ENCODE measurements around the gene FOXRED2. TPM values are rescaled to one million over a fixed set of nuclear protein-coding genes. Genes with fewer than 3 reads are reported as not detected.
"Not testable (repeated sequence)": the region's sequence is repeated elsewhere in the genome, so short reads cannot be mapped to it uniquely, and the experiment has no call there.

The FOXRED2 gene
- total RNA-seq, 1 donor from 2014 or later: 4.0 TPM

DNA sequence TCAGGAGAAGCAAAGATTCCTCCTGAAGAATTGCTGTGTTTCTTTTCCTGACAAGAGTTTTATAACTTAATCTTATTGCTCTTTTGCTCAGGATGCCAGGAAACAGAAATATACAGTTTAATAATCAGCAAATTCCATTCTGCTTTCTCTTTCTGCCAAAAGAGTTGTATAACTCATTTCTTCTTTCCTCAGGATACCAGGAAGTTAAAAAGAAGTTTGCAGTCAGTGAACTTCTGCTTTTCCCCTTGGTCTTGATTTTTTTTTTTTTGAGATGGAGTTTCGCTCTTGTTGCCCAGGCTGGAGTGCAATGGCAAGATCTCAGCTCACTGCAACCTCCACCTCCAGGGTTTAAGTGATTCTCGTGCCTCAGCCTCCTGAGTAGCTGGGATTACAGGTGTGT, 13.1 kb upstream of the FOXRED2 start:
- not testable (repeated sequence) for DNase-seq (ENCODE audit: low read depth in 2 of 2)

DNA sequence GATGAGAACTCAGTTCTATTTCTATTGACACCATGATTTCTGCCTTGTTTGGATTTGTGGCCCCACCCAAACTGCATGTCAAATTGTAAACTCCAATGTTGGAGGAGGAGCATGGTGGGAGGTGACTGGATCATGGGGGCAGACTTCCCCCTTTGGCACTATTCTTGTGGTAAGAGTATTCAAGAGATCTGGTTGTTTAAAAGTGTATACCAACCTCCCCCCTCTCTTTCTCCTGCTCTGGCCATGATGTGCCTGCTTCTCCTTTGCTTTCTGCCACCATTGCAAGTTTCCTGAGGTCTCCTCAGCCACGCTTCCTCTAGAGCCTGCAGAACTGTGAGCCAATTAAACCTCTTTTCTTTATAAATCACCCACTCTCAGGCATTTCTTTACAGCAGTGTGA, 7.9 kb upstream of the FOXRED2 start:
- DNase-seq (ENCODE audit: low read depth in 2 of 2): no peak

DNA sequence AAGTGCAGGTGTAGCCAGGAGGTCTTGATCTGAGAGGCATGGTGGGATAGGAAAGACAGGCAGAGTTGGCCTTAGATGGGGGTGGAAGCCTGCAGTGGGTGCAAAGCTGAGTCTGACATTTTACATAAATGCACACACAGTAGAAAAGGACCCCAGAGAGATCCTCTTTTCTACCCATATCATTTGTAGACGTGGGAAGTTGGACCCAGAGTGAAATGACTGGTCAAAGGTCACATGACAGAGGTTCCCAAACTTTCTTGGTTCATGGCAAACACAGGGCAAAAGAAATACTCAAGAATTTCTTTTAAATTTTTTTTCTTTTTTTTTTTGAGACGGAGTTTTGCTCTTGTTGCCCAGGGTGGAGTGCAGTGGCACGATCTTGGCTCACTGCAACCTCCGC, 6.2 kb upstream of the FOXRED2 start:
- no peak for DNase-seq (ENCODE audit: low read depth in 2 of 2)

DNA sequence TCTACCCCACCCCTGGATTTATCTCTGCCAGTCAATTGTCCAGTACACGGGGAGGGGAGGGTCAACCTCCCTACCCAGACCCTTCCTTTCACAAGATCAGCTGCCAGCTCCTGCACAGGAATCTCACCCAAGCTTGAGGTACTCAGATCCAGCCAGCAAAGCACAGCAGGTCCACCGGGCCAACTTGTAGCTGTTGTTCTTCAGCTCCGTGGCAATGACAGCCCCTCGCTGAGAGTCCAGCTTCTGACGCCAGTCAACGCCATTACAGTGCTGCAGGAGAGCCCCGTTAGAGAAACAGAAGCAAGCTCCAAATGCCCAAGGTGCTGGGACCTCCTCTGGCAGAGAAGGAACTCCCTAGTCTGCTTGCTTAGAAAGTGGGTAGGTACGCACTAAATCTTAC, 5.5 kb upstream of the FOXRED2 start:
- DNase-seq (ENCODE audit: low read depth in 2 of 2): no peak

DNA sequence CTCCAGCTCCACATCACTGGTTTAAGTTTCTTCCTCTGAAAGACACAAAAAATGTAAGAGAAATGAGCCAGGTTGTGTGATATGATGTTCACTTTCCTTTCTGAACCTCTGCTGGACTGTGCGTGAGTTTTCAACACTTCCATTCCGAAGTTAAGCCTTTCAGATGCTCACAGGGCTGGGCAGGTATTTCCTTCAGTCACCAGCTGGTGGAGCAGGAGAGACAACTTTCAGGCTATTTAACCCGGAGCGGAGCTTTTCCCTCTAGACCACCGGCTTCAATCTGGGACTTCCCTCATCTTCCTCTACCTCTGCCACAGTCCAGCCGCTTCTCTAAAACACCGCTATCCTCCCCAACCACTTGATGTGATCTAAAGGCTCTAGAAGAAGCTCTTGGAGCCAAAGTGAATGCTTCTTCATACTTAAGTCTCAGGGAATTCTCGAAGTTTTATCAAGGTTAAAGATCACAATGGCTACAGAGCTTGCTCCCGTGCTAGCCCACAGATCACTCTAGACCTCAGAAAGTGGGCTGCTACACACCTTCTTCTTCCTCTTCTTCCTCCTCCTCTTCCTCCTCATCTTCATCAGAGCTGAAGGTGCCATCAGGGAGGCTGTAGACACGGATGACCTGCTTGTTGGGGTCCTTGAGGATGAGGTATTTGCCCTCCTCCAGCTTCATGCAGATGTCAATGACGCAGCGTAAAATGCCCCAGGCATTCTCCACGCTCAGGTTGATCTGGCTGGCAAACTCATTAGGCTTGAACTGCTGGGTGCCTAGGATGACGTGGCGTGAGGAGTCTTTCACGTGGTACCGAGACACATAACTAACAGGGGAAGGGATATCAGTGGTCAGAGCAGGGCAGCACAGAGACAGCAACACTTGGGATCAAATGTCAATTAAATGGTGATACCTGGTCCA, 4.4 kb upstream of the FOXRED2 start:
- peak; percentile 42 to 57 for DNase-seq (ENCODE audit: low read depth in 2 of 2)

DNA sequence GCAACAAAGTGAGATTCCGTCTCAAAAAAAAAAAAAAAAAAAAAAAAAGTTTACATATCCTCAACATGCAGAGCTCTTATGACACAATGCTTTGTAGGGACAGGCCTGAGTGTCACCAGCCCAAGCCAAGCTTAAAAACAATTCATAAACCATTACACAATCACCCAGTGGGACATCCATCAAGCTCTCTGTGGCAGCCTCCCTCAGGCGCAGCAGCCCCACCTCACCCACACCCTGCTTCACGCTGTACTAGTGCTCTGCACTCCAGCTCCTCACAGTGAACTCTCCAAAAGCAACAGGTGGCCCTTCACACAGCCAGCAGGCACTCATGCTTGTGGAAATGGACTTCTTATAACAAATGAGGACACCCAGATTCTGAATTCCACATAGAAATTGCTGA, 3.5 kb upstream of the FOXRED2 start:
- no peak for DNase-seq (ENCODE audit: low read depth in 2 of 2)

DNA sequence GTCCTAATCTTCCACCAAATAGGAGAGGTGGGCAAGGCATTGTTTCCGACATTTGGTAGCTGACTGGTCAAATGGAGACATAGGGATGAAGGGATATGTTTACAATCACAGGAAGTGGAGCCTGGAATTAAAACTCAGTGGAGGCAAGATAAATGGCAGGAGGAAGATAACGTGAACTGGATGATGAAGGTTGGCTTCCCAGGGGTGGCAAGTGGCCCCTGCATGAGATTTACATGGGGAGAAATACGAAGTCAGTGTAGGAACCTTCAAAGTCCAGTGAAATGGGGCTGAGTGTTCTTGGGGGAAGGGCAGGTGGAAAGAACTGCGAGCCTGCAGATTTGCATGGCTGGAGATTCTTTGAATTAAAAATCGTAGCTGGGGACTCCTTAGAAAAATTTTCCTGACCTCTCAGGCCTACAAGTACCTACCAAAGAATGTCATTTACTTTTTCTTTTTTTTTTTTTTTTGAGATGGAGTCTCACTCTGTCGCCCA, 724 bp upstream of the FOXRED2 start:
- no peak for DNase-seq (ENCODE audit: low read depth in 2 of 2)

DNA sequence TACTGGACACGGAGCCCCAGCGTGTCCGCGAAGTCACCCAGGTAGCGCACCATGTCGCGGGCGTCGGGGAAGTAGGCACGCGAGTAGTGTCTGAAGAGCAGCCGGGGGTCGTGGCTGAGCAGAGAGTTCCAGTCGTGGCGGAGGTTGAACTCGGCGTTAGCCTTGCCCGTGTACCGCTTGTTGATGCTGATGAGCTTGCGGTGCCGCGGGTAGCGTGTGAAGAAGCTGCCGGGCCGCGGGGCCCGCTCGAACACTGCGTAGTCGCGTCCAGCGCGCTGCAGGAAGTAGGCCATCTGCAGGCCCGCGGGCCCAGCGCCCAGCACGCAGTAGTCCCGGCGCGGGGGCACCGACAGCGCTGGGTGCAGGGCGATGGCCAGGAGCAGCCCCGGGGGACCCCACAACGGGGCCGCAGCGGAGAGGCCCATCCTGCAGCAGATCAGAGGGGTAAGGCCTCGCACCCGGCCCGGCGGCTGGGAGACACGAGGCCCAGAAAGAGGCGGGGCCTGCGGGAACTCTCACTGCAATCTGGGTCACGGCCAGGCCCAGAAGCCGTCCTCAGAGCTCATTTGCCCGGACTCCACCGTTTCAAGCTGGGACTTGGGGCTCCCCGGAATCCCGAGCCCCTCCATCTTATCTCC, 723 bp downstream of the FOXRED2 start:
- DNase-seq (ENCODE audit: low read depth in 2 of 2): no peak

DNA sequence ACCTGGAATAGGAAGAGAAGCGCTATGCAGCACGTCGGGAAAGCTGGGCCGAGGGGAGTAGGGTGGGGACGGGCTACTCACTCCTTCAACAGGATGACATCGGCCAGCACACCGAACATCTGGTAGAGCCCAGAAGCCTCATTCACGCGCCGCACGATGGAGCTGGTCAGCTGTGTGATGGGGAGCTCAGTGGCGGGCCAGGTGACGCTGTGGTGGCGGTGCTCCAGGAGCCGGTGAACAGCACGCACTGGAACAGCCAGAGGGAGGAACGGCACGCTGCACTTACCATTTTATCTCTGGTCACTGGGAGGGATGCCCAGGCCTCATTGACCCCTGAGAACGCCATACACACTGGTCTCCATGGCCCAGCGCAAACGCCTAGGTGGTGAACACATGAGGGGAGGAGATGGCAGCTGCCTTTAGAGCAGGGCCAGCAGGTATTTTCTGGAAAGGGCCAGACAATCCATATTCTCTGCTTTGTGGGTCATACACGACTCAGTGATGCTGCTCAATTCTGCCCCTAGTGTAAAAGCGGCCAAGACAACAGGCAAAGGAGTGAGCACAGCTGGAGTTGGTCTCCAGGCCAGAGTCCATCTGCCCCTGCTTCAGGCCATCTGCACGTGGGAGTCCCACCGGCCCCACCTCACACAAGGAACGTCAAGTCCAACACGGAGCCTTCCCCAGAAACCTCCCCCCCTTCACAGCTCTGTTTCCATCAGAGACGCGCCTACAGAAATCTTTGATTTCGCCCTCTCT, 8.8 kb downstream of the FOXRED2 start:
- DNase-seq (ENCODE audit: low read depth in 2 of 2): no peak

DNA sequence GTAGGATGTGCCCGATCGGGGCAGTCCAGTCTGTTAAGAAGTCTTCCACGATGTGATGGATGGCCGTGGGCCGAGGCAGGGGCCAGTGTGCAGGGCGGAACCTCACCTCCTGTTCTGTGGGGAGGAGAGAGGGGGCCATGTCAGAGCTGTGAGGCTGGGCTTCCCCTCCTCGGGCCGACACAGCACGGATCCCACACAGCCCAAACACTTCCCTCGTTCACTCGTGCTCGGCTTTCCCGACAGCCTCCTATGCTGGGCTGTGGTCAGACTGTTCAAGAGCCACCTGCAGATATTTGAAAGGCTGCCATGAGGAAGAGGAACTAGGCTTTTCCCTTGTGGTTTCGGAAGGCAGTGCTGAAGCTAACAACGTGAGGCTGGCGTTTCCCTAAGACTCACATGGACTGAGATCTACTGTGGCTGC, 13.1 kb downstream of the FOXRED2 start:
- no peak for DNase-seq (ENCODE audit: low read depth in 2 of 2)

DNA sequence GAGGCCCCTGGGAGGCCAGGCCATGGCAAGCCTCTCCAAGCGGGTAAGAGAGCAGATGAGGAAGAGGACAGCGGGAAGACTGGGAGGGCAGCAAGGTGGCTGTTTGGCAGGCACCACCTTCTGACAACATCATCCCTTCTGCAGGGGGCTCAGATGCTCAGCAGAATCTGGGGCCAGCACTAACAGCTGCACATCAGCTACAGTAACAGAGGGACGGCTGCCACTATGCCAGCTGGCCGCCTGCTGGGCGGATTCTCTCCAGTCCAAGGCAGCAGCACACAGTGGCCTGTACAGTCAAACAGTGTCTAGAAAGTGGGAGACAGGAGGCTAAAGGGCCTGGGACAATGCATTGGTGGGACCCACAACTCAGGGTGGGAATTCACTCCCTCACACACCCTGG, 14.7 kb downstream of the FOXRED2 start:
- no peak for DNase-seq (ENCODE audit: low read depth in 2 of 2)

DNA sequence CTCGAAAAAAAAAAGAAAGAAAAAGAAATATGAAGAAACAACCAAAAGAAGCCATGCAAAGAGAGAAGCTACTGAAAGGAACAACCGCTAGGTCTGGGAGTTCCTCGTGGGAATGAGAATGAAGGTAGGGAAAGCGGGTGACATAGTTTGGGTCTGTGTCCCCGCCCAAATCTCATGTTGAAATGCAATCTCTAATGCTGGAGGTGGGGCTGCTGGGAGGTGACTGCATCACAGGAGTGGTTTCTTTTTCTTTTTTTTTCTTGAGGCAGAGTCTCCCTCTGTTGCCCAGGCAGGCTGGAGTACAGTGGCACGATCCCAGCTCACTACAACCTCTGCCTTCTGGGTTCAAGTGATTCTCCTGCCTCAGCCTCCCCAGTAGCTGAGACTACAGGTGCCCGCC, 15.7 kb downstream of the FOXRED2 start:
- no peak for DNase-seq (ENCODE audit: low read depth in 2 of 2)

DNA sequence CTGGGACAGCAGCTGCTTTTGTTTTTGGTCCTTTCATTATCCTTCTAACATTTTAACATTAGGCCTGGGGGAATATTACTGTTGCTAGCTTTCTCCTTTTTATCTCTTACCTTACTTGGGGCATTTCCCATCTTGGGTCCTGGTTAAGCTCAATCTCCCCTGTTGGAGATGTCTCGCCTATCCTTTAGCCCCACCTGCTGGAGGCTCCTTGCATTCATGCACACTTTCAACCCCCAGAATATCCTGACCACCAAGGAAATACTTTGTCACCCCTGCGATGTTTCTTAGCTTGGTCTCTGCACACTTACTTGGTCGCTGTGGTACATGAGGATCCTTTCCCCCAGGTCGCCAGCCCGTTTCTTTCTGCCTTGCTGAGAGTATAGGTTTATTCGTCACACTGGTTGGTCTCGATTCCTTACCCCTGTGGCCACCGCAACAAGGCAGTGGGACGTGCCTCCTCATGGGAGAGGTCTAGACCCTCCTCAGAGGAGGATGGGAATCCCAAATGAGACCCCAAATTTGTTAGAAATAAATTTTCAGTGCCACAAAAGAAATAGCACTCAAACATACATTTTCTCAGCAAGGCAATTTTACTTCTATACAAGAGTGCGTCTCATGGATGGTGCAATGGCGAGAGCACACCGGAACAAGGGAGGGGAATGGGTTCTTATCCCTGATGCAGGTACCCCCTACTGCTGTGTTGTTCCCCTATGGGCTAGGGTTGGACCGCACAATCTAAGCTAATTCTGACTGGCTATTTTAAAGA, 20.0 kb downstream of the FOXRED2 start:
- peak; percentile 26 to 60 for DNase-seq (ENCODE audit: low read depth in 2 of 2)

DNA sequence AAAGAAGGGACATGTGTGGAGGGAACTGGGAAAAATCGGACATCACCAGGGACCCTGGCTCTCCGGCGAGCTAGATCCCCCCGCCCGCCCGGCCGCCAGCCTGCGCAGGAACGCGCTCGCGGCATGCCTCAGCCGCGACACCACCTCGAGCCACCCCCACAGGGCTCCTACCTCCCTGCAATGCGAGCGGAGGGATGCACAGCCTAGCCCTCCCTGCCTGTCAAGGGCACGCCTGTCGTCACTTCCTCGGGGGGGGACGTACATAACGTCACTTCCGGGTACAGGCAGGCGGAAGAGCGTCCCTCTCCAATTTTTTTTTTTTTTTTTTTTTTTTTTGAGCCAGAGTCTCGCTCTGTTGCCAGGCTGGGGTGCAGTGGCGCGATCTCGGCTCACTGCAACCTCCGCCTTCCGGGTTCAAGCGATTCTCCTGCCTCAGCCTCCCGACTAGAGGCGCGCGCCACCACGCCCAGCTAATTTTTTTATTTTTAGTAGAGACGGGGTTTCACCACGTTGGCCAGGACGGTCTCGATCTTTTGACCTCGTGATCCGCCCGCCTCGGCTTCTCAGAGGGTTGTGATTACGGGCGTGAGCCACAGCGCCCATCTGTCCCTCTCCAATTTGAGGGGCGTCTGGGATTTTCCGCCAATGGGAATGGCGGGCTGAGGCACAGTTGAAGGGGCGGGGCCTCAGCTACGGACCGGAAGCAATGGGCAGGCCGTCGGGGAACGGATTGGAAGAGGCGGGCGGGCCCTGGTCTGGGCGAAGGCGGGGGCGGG, 25.3 kb downstream of the FOXRED2 start, which contains the start of gene TXN2:
TXN2 (minus strand) TSS at position 248 of the 776 bp plus-strand sequence. CDS start 803 bp downstream, outside the sequence.
- peak; percentile 93 to 97 for DNase-seq (ENCODE audit: low read depth in 2 of 2)

DNA sequence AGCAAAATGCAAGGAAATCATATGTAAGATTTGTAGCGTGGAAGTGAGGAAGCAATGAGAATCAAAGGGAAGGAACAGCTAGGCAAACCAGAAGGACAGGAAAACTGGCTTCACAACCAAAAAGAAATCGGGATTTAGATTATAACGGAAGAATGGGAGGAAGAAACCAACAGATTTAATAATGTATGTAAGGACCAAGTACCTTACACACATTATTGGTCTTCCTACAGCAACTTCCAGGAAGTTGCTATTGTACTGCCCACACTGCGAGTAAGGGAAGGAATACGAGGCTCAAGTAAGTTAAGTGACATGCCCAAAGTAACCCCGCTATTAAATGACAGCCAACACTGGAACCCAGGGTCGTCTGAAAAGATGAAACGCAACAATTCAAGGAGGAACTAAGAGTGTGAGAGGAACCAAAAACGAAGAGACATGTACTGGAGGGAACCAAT, 25.9 kb downstream of the FOXRED2 start:
- no peak for DNase-seq (ENCODE audit: low read depth in 2 of 2)

DNA sequence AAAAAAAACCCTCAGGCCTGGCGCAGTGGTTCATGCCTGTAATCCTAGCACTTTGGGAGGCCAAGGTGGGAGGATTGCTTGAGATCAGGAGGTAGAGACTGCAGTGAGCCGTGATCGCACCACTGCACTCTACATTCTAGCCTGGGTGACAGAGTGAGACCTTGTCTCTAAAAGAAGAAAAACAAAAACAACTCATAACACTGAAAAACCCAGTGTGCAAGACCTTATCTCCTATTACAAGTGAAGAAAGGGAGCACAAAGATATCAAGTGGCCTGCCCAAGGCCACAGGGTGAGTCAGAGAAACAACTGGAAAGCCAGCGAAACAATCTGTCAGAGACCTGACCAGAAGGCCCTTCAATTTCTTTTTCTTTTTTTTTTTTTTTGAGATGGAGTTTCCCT, 27.9 kb downstream of the FOXRED2 start:
- no peak for DNase-seq (ENCODE audit: low read depth in 2 of 2)

DNA sequence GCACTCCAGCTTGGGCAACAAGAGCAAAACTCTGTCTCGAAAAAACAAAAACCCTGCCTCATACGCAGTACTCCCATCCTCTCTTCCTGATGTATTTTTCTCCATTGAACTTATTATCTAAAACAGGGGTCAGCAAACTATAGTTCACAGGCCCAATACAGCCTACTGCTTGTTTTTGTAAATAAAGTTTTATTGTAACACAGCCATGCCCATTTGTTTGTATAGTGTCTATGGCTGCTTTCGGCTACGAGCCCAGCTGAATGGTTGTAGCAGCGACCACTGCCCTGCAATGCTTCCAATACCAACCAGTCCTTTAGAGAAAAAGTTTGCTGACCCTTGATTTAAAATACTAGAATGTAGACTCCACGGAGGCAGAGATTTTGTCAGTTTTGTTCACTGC, 31.5 kb downstream of the FOXRED2 start:
- DNase-seq (ENCODE audit: low read depth in 2 of 2): no peak

DNA sequence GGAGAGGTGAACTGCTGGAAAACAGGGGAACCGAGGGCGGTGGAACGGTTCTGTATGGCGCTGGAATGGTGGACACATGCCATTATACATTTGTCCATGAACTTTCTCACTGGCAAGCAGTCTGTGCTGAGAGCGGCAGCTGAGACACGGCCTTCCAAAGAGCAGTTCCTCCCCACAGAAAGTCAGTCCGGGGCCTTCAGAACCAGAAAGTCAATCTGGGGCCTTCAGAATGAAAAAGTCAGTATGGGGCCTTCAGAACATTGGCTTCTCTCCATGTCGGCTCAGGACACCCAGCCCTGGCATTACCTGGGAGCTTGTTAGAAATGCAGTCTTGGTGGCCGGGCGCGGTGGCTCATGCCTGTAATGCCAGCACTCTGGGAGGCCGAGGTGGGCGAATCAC, 34.2 kb downstream of the FOXRED2 start:
- no peak for DNase-seq (ENCODE audit: low read depth in 2 of 2)

DNA sequence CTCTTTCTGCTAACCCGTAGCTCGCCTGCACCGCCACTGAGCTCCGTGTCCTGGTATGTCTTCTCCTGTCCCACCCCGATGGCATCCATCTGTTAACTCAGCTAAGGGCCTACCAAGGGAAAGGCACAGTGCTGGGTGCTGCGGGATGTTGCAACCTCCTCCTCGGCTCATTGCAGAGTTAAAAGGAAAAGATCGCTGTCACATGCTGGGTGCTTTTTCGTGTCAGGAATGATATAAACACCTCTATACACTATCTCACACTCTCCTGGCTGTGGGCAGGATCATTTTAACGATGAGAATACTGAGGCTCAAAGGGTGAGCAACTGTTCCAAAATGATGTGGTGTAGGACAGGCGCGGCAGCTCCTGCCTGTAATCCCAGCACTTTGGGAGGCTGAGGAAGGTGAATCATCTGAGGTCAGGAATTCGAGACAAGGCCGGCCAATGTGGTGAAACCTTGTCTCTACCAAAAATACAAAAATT, 35.5 kb downstream of the FOXRED2 start:
- no peak for DNase-seq (ENCODE audit: low read depth in 2 of 2)

DNA sequence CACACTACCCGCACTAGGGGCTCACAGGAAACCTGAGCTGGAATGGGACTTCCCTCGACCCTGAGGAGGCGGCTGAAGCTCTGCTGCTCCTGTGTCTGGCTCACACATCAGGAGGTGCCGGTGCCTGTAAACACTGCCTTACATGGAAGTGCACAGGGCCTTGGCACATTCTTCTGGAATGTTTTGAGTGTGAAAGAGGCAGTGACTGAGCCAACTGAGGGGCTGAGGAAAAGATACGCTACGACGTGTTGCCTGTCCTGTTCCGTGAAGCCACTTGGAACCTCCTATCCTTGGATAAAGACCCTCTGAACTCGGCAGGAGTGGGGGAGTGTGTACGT, 35.9 kb downstream of the FOXRED2 start:
- peak in 1 of 2 donors; percentile 85 for DNase-seq (ENCODE audit: low read depth in 2 of 2)
